GM19238 (cell line): ENCODE data around the gene HOXD3.

ENCODE experiments used
- DNase-seq: peaks from one replicate; pipeline ENCODE4 v3.0.0; 2011; ENCODE audit warnings: low spot score; ENCODE audit not compliant: insufficient read length

The HOXD3 gene

DNA sequence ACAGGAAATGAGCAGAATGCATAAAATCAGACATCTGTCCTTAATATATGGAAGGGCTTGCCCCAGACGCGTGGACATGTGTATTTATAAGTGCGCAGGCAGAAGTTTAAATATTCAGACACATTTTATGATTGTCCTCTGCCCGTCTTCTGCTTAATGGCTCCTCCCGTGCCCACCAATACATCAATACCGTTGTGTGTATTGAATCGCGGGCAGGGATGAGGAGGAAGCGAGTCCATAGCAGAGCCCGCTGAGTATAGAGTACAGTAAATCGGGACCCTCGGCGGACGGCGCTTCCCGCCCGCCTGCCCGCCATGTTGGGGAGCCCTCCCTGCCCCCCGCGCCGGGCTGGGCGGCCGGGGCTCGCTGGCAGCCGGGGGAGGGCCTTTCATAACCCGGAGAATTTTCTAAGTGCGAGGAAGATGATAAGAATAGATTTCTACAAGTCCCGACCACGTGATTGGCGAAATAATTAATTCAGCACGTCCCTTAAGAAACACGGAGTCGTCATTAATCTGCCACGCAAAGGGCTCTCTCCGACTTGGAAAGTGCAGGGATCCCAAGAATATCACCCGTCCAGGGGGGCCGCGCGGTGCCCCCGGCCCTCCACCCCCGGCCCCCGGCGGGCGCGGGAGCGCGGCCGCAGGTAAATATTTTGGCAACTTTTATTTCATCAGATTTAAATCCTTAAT is at the start of gene HOXD3:
HOXD3 (plus strand) TSS at position 501 of the 692 bp plus-strand sequence. CDS start 11,808 bp downstream, outside the sequence.
- DNase-seq, result no peak

DNA sequence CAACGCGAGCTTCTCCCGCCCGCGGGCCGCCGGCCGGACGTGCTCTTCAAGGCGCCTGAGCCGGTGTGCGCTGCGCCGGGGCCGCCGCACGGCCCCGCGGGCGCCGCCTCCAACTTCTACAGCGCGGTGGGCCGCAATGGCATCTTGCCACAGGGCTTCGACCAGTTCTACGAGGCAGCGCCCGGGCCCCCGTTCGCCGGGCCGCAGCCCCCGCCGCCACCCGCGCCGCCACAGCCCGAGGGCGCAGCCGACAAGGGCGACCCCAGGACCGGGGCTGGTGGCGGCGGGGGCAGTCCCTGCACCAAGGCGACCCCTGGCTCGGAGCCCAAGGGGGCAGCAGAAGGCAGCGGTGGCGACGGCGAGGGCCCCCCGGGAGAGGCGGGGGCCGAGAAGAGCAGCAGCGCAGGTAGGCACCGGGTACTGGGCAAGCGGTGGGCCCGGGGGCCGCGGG is 49.4 kb upstream of the HOXD3 start:
- DNase-seq, result no peak

DNA sequence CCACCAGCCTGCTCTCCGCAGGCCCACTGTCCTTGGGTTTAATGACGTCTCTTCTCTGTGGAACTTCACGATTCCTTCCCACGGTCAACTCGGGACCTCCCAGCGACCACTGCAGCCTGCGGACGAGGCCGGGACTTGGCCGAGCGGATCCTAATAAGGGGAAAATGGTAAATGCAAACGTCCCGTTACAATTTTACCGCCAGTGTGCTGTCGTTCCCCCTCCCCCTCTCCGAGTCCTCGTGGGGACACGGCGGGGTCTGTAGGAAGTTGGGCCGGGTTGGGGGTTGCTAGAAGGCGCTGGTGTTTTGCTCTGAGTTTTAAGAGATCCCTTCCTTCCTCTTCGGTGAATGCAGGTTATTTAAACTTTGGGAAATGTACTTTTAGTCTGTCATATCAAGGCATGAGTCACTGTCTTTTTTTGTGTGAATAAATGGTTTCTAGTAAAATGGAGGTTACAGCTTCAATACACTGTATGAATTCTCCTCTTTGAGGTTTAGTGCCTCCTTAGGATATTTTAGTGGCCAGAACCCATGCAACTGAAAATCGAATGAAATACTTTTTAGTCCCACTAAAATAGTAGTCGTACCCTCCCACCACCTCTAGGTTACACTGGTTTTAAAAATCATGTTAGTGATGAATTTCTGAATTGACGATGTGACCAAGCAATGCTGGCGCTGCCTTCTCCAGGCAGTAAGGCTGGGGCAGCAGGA is 47.8 kb upstream of the HOXD3 start:
- DNase-seq, result no peak

DNA sequence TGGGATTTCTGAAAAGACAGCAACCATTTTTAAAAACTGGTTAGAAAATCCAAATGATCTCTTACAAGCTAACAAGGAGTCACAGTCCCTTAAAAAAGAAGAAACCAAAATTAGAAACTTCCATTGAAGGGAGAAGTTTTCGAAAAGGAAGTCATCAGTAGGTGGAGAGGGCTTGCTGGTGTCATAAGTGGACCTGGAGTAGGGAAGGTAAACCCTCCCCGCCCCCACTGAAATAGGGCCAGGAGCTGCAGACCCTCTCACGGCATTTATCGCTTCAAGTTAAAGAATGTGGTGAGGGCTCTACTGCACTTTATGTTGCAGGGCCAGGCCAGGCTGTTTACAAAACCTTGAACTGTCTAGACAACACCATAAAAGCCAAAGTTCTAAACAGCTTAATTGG is 47.2 kb upstream of the HOXD3 start:
- DNase-seq, result no peak

DNA sequence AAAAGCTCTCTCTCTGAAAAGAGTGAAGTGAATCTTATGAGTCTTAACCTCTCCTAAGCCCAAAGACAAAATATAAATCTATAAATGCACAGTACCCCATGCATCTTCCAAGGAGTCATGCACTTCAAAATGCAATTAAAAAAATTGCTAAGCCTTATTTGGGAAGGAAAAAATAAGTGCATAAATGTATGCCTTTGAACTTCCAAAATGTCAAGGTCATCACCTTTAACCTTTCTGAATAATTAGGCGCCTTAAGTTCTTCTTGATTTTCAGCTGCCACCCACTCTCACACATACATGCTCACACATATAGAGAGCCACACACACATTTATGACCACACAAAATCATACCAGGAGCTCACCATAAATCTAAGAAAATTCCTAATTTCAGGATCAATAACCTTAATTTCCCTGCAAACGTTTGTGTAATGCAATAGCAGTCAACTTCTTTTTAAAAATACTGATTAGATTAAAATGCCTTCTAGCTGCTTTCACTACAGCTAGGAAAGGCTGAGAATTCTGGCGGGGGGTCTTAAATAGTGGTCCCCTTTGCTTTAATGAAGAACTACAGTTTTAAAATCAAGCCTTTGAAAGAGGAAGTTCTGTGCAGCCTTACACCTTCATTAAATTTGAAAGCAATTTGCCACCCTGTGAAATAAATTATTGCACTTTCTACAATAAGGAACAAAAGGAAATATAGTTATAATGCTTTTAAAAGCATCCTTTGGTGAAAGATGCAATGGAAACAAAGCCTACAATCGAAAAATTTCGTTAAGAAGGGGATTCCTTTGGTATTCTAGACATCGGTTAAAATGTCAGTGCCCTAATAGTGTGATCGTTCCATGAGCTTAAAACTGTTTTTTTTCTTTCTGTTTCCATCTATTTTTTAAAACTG is 46.4 kb upstream of the HOXD3 start:
- DNase-seq, result no peak

DNA sequence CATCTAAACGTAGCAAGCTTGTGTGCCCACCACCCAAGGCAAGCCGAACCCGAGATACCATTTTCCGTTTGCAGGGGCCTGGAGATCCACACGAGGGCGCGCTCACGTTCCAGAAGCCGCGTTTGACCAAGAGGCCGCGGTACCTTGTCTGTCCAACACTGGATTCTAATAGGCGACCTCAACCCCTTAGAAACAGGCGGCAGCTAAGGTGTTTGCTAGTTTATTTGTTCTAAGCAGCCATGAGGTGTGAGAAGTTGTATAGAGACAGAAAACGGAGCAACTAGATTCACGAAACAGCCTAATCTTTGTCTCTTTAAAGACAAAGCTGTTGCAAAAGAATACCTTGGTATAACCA is 45.8 kb upstream of the HOXD3 start:
- no peak for DNase-seq

DNA sequence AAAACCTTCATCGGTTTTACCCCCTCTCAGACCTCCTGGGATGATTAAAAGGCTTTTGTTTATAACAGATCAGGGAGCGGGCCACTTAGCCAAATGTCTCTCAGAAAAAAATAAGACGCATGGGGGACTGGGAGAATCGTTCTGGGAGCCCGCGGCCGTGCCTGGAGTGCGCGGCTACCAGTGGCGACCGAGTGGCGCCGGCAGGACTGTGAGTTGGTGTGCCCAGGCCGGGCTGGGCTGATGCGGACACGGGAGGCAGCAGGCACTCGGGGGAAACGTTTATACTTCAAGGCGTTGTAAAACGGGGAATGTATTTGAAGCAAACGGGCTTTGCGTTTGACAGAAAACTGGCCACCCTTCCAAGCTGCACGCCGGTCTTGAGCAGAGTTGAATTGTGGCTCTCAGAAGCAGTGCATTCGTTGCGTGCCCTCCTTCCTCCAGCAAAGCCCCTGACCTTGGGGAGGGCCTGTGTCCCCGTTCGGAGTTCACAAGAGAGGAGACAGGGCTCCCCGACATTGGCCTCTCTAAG is 45.2 kb upstream of the HOXD3 start:
- DNase-seq, result no peak

DNA sequence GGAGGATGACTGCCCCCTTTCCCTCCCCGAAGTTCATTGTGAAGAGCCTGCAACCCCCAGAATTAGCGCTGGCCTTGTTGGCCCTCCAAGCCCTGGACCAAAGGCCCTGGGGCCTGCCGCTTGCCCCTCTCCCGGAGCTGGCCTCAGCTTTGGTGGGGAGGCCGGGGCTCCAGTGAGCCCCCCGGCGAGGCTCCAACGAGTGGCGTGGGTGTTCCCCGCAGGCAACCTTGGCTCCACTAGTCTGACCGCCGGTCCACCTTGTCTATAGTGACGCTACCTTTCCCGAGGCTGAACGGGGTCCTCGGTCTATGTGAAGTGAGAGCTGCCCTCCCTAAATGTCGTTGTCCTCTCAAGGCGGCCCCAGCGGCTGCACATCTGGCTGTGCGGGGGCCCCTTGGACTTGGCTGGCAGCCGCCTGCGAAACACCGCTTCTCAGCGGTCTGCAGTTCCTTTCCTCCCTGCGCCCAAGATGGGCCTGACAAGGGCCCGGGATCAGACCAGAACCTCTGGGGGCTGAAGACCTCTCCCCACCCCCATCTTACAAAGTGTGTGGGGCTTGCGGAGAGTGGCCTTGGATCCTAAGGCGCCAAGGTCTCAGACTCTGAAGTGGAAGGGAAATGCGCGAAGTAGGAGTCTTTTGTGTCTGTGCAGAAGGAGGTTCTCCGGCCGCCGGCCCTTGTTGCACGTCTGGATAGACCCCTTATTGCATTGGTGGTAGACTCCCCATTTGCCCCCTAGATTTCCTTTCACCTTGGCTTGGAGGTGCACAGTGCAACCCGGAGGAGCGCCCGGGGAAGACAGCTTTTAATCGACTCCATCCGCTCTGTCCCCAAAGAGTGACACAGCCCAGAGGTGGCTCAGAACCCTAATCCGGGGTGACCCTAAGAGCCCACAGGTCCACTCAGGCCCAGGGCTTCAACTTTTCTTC is 44.5 kb upstream of the HOXD3 start:
- no peak for DNase-seq

DNA sequence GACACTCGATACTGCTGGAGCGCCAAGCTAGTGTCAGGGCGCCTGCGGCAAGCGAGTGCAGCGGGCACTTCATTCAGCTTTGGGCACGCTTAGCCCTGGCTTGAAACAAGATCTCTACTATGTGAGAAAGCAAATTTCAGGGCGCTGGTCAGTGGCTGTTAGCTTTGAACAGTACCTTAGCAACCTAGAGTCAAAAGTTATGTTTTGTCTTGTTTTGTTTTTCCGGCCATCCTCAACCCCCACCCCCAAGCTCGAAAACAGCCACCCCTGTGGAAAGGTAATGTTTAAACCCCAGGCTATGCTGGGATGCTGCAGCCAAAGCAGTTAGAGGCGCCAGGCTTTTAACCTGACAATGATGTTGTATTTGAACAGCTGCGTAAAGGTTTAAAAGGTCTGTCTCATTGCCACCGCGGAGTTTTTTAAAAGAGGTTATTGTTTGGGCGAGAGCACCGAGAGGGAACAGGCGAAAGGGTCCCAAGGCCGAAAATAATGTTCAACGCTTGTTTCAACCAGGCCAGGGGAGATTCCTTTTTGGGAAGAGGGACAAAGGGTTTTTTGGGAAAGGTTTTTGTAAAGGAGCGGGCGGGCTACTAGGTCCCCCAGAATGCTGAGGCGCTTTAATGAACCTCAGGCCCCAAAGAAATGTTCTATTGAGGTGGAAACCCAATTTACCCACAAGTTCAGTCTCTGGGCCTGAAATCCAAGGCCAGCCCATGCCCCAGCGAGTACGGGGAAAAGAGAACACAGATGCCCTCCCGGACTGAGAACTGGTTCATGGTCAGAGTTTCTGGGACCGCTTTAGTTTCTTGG is 42.8 kb upstream of the HOXD3 start:
- DNase-seq, result no peak

DNA sequence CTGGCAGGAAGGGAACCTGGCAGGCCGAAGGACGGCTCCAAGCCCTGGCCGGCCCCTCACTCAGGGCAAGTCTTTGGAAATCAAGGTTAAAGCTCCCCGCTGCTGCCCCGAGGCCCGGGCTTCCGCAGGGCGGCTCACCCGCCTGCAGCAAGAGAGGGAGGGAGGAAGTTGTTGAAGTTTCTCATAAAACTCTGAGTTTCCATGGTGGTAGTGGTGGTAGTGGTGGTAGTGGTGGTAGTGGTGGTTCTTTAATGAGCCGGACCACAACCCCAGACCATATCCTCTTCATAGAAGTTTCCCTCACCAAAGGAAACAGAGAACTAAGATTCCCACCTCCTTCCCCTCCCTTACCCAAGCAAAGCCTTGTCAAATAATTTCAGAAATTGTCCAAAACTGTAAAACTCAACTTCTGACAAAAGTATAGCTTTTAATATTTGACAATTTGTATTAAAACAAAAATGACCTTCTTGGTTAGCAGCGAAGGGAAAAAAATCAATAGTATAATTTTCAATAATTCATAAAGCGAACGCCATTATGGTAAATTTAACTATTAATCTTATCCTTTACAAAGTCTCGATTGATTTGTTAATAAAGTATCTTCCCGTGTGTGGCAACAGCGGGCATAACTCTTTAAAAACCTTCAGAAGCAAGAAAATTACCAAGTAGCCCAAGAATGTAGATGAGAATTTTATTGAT is 42.0 kb upstream of the HOXD3 start:
- no peak for DNase-seq

DNA sequence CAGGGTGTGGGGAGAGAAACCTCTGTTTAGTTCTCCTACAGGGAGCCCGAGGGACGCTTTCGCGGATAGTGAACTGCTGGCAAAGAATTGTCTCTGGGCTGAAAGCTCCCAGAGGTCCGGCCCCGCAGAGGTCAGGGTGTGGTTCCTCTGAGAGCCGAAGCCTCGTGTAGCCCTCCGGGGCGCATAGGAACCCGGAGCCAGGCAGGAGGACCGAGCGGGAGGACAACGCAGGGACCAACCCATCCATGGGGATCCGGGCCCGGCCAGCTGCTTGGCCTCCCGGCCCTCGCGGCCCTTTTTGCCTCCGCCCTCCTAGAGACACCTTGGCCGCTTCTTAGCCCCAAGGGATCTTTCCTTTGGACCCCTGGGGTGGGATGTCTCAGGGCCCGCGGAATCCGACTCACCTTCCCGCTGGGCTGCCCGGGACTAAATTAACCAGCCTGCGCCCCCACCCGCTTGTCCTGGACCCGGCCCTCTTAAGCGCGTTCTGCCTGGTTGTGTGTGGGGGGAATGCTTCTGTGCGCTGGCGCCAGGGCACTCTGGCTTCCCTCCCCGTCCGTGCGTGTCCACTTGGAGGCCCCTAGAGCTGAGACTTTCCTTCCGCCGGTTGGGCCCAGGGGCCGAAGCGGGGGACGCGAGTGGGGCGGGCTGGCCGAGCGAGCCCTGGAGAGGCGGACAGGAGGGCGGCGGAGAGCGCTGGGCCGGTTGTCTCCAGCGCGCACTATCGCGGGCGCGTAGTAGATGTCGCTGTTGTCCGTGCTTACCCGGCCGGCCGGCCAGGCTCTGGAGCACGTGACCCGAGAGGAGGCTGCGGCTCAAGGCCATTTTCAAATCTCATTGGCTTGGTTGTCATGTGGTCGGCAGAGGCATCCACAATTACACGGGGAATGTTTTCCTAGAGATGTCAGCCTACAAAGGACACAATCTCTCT is 41.0 kb upstream of the HOXD3 start, which contains the start of gene HOXD10:
HOXD10 (plus strand) TSS at position 896 of the 931 bp plus-strand sequence. CDS start 56 bp downstream, outside the sequence.
- no peak for DNase-seq

DNA sequence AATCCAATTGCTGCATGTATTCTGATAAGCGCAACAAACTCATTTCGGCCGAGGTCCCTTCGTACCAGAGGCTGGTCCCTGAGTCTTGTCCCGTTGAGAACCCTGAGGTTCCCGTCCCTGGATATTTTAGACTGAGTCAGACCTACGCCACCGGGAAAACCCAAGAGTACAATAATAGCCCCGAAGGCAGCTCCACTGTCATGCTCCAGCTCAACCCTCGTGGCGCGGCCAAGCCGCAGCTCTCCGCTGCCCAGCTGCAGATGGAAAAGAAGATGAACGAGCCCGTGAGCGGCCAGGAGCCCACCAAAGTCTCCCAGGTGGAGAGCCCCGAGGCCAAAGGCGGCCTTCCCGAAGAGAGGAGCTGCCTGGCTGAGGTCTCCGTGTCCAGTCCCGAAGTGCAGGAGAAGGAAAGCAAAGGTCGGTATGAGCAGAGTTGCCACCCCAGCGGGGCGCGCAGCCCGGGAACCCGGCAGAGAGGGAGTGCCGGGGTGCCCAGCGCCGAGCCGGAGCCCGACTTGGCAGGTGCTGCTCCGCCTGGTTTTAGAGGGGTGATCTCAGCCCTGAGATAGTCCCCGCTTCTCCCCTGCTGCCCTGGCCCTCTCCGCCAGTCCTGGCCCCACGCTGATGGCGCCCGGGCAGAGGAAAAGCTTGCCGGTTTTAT is 39.8 kb upstream of the HOXD3 start:
- no peak for DNase-seq

DNA sequence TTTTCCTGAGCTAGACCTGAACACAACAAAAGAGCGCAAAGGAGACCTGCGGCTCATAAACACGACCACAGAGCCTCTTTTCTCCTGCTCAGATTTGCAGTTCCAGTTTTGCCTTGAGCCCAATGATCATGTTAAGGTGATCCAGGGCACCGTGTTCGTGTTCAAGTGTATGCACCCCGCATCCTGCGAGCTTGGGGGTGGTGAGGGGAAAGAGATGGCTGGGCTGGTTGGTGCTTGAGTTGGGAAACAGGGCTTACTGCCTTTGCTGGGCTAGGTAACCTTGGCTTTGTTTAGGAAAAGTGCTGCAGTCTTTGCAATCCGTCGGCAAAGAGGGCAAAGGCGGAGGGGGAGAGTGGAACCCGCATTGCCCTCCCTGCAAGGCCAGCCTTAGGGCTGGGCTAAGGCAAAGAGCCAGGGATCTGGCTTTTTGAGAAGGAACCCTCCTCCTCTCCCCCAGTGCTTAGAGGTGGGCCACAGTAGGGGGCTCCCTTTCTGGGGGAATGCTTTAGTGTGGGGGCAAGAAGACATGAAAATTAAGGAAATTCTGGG is 39.2 kb upstream of the HOXD3 start:
- no peak for DNase-seq

DNA sequence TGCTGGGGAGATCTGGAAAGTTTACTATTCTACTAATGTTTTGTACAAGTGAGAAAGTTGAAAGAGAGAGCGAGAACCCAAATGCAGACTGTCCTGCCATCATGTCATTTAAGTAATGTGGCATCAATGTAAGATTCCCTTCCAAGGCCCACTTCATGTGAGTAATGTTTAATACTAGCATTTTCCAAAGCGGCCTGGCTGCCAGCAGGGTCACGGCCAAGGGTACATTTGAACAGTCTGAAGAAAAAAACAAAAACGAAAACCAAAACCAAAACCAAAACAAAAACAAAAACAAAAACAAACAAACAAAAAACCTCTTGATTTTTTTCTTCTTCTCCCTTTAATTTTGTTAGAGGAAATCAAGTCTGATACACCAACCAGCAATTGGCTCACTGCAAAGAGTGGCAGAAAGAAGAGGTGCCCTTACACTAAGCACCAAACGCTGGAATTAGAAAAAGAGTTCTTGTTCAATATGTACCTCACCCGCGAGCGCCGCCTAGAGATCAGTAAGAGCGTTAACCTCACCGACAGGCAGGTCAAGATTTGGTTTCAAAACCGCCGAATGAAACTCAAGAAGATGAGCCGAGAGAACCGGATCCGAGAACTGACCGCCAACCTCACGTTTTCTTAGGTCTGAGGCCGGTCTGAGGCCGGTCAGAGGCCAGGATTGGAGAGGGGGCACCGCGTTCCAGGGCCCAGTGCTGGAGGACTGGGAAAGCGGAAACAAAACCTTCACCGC is 38.3 kb upstream of the HOXD3 start:
- DNase-seq, result no peak

DNA sequence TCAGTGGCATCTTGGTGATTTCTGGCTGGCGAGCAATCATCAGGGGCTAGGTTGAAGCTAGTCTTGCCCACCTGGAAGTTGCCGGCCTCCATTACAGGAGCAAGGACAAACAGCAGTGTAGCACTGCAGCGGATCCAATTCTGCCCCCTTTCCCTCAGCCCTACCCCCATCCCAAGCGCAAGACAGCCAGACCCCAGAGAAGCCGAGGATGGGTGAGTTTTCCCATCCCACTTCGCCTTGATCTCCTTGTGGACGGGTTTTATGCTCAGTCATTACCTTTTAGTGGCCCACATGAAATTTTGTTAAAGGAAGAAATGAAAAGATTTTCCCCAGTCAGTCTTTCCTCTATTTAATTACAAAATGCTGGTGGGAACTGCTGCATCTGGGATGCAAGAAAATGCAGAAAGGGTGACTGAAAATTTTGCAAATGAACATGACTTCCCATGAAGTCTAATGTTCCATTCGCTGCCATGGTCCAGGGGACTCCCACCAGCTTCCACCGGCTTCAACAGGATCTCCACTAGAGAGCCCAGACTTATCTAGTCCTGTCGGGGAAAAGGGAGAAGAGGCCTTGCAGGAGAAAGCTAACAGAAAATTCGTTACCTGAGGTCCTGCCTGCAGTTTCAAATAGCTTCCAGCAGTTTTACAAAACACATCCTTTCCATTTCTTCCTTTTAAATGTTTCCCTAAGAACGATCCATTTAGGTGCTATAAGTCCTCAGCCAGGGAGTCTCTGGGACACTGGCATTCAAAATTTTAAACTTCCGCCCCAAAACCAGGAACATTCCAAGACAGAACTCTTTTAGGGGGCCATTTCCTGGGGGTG is 36.5 kb upstream of the HOXD3 start:
- DNase-seq, result no peak
